Progenitor cell of endocrine pancreas (in vitro differentiated cells): ENCODE data around the gene PEMT. TPM values are rescaled to one million over a fixed set of nuclear protein-coding genes. Genes with fewer than 3 reads are reported as not detected.
"Not testable (repeated sequence)": the region's sequence is repeated elsewhere in the genome, so short reads cannot be mapped to it uniquely, and the experiment has no call there.

ENCODE experiments used
- DNase-seq: peaks from one replicate; pipeline ENCODE4 v3.0.0; 2021; ENCODE audit warnings: low spot score; ENCODE audit not compliant: unreplicated experiment
- H3K27ac Mint-ChIP-seq: 2 replicates; pipeline ENCODE4 v1.8.0; 2021; ENCODE audit warnings: mild to moderate bottlenecking, moderate library complexity, mixed read lengths
- H3K27me3 Mint-ChIP-seq: 2 replicates; pipeline ENCODE4 v1.8.0; 2021; ENCODE audit warnings: mixed read lengths
- H3K36me3 Mint-ChIP-seq: 2 replicates; pipeline ENCODE4 v1.8.0; 2022; ENCODE audit warnings: mixed read lengths; ENCODE audit not compliant: insufficient read depth
- H3K4me1 Mint-ChIP-seq: 2 replicates; pipeline ENCODE4 v1.8.0; 2021; ENCODE audit warnings: low read depth, mixed read lengths
- H3K4me3 Mint-ChIP-seq: 2 replicates; pipeline ENCODE4 v1.8.0; 2021; ENCODE audit warnings: low read depth, mild to moderate bottlenecking, moderate library complexity, mixed read lengths
- H3K9me3 Mint-ChIP-seq: 2 replicates; pipeline ENCODE4 v1.8.0; 2021; ENCODE audit warnings: low read depth, mixed read lengths
- total RNA-seq: library from RNA; stranded (reverse); gene quantifications from 2 replicates; pipeline ENCODE4 v1.2.1, GENCODE V29; 2021
- TF ChIP-seq, protein P1 (sequence below): fragments of 200-600 bp; sonication (generic); IDR thresholded peaks from one replicate; pipeline ENCODE4 v1.5.0; 2021; ENCODE audit warnings: antibody characterized with exemption, mild to moderate bottlenecking; ENCODE audit not compliant: unreplicated experiment

The PEMT gene
- total RNA-seq, 1 donor from 2014 or later: 67.0 TPM

DNA sequence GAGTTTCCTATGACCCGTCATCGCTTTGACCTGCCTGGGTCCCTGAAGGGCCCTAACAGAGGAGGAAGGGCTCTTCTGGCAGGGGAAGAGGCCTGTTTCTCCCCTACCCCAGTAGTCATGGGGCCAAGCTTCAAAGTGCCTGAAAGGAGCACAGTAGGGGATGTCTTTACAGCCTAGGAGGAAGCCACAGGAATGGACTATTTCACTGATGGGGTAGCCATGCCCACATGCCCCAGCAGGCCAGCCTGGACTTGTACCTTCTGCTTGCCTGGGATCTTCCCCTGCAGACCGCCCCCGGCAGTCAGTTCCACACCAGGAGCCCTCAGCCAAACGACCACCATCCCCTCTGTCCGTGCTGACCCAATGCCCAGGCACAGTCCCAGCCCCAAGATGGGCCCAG, 41.8 kb upstream of the PEMT start:
- Mint-ChIP-seq H3K36me3 (no peaks in the 10 kb centered on the region), H3K27me3 (peaks cover 9% of the 10 kb centered on the region), H3K4me3 (no peak overlapping the region), H3K9me3 (no peaks in the 10 kb centered on the region), H3K27ac (no peak overlapping the region), H3K4me1 (no peaks in the 10 kb centered on the region)
- TF ChIP-seq, protein P1, sequence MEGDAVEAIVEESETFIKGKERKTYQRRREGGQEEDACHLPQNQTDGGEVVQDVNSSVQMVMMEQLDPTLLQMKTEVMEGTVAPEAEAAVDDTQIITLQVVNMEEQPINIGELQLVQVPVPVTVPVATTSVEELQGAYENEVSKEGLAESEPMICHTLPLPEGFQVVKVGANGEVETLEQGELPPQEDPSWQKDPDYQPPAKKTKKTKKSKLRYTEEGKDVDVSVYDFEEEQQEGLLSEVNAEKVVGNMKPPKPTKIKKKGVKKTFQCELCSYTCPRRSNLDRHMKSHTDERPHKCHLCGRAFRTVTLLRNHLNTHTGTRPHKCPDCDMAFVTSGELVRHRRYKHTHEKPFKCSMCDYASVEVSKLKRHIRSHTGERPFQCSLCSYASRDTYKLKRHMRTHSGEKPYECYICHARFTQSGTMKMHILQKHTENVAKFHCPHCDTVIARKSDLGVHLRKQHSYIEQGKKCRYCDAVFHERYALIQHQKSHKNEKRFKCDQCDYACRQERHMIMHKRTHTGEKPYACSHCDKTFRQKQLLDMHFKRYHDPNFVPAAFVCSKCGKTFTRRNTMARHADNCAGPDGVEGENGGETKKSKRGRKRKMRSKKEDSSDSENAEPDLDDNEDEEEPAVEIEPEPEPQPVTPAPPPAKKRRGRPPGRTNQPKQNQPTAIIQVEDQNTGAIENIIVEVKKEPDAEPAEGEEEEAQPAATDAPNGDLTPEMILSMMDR: no peak
- DNase-seq: no peak

DNA sequence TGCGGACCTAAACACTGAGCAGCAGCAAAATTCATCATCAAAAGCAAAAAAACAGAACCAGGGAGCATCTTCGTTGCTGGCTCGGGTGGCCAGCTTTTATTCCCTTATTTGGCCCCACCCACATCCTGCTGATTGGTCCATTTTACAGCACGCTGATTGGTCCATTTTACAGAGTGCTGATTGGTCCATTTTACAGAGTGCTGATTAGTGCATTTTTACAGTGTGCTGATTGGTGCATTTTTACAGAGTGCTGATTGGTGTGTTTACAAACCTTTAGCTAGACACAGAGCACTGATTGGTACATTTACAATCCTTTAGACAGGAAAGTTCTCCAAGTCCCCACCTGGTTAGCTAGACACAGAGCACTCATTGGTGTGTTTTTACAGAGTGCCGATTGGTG, 41.2 kb upstream of the PEMT start:
- not testable (repeated sequence) for H3K27me3 Mint-ChIP-seq, H3K27ac Mint-ChIP-seq, DNase-seq, H3K4me1 Mint-ChIP-seq, H3K4me3 Mint-ChIP-seq, H3K36me3 Mint-ChIP-seq, H3K9me3 Mint-ChIP-seq

- DNase-seq: no peak
- TF ChIP-seq, protein P1: no peak
- peaks cover 5% of the 10 kb centered on the region for H3K4me1 Mint-ChIP-seq
- H3K27me3 Mint-ChIP-seq: no peaks in the 10 kb centered on the region
- no peak overlapping the region for H3K4me3 Mint-ChIP-seq
- no peak overlapping the region for H3K27ac Mint-ChIP-seq
- no peaks in the 10 kb centered on the region for H3K36me3 Mint-ChIP-seq
- H3K9me3 Mint-ChIP-seq: no peaks in the 10 kb centered on the region
Measured at GRCh38 chr17:17628388-17629008, 37.0 kb upstream of the PEMT start.

DNA sequence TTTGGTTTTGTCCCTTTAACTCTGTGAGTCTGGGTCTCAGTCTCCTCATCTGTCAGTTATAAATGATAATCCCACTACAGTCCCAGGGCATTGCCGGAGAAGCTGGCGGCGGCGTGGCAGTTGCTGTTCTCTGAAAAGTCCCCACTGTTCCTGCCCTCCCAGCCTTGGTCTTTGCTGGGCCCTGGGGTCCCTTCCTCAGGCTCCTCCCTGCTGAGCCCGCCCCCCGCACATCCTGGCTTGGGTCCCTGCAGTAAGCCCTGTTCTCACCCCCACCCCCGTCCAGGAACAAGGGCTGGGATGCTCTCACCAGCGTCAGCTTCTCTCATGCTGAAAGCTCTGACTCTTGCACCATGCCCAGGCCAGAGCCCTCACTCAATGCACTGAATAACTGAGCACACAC, 35.3 kb upstream of the PEMT start:
- Mint-ChIP-seq H3K27me3 (no peaks in the 10 kb centered on the region), H3K9me3 (no peaks in the 10 kb centered on the region), H3K4me1 (peaks cover 5% of the 10 kb centered on the region), H3K4me3 (no peak overlapping the region), H3K36me3 (no peaks in the 10 kb centered on the region), H3K27ac (peak overlapping the region; percentile 33)
- no peak for DNase-seq
- TF ChIP-seq, protein P1: no peak

GRCh38 chr17:17626151-17626805, 34.8 kb upstream of the PEMT start:
- peak overlapping the region; percentile 56 for H3K27ac Mint-ChIP-seq

More at GRCh38 chr17:17626151-17626805, 34.8 kb upstream of the PEMT start:
- no peaks in the 10 kb centered on the region for H3K36me3 Mint-ChIP-seq
- H3K4me1 Mint-ChIP-seq: peaks cover 5% of the 10 kb centered on the region
- TF ChIP-seq, protein P1: no peak
- no peak overlapping the region for H3K4me3 Mint-ChIP-seq
- peaks cover 4% of the 10 kb centered on the region for H3K27me3 Mint-ChIP-seq
- H3K9me3 Mint-ChIP-seq: no peaks in the 10 kb centered on the region
- no peak for DNase-seq
